Activated CD4-positive, CD25-positive, alpha-beta regulatory T cell (primary cell): Measurements from ENCODE around the gene PAK5.

Source experiments
- DNase-seq, 4 experiments: peaks; one replicate each; lab custom pipeline; 2025; lab: John Stamatoyannopoulos, UW

PAK5 gene

GRCh38 chr20:9838378-9839295 is at the start of gene PAK5:
Gene PAK5 (minus strand): TSS chr20:9839076. CDS start chr20:9644328, 194,748 bp downstream.
- DNase-seq: no peak

DNA sequence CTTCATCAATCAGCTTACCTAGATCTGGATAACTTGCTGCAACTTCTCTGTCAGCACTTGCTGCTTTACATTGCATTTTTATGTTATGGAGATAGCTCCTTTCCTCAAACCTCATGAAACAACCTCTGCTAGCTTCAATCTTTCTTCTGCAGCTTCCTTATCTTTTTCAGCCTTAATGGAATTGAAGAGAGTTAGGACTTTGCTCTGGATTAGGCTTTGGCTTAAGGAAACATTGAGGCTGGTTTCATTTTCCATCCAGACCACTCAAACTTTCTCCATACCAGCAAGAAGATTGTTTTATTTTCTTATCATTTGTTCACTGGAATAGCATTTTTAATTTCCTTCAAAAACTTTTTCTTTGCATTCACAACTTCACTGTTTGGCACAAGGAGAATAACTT is 48.8 kb upstream of the PAK5 start:
- no peak for DNase-seq

DNA sequence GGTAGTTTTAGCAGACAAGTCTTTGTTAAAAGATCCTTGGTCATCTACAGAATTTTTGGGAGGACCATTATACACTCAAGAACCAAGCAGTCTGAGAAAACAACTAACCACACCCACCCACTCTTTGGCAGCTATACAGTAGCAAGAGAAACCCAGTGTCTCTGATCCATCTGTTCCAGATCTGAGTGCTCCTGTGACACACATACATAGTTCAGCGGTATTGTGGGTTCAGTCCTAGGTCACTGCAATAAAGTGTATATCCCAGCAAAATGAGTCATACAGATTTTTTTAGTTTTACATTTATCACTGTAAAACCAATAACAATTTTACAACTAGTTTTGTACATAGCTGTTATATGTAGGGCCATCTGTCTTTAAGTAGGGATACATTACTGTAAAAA is 47.4 kb upstream of the PAK5 start:
- no peak for DNase-seq

GRCh38 chr20:9884666-9885065 is 45.8 kb upstream of the PAK5 start:
- no peak for DNase-seq

GRCh38 chr20:9884061-9884460 is 45.2 kb upstream of the PAK5 start:
- DNase-seq: no peak

DNA sequence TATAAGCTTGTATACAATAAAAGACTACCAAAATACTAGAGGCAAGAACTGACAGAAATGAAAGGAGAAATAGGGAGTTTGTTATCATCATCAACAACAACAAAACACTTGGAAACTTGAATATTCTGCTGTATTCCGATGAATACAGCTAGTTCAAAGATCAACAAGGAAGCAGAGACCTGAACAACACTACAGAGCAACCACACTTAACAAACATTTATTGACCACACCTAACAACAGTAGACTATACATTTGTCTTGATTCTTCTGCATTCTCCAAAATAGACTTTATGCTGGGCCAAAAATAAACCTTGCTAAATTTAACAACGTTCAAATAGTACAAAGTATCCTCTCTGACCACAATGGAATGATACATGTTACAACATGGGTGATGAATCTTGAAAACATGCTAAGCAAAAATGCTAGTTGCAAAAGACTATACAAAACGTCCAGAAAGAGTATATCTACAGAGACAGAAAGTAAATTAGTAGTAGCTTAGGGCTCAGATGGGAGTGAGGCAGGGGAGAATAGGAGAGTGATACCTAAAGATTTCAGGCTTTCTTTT is 39.1 kb upstream of the PAK5 start:
- DNase-seq: no peak

DNA sequence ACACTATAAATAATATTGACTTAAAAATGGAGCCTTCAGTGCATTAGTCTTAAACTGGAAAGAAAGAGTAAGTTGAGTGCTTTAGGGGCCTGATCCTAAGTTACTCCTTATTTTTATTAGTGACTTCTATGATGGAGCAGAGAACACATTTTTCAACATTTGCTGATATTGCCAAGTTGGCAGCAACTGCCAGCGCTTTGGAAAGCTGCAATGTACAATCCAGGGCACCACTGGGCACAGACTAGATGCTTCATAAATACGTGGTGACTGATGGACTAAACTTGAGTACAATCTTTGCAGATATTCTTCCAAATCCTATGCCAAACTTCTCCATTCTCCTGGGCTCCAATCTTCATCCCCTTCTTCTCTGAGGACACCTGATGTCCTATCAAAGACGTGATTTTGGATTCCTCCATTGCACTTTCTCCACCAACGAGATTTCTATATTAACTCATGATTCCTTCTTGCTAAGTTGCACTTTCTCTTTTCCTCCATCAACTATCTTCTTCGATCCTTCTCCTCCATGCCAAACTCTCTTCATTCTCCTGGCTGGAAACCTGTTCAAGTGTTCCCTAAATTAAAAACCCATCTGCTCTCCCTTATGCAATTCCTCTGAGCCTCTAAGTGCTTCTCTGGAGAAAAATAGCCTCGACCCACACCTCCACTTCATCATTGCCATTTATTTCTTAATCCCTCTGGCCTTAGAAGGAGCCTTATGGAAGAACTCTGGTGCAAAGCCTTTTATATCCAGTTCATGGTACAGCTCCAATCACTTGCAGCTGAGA is 28.5 kb upstream of the PAK5 start:
- no peak for DNase-seq

GRCh38 chr20:9852566-9852965 is 13.7 kb upstream of the PAK5 start:
- DNase-seq: no peak

- DNase-seq: no peak
Observed at GRCh38 chr20:9839626-9840025, 750 bp upstream of the PAK5 start.

- DNase-seq: no peak
Observed at GRCh38 chr20:9838035-9838377, 870 bp downstream of the PAK5 start.

- DNase-seq: no peak
Observed at GRCh38 chr20:9837634-9838033, 1.2 kb downstream of the PAK5 start.

DNA sequence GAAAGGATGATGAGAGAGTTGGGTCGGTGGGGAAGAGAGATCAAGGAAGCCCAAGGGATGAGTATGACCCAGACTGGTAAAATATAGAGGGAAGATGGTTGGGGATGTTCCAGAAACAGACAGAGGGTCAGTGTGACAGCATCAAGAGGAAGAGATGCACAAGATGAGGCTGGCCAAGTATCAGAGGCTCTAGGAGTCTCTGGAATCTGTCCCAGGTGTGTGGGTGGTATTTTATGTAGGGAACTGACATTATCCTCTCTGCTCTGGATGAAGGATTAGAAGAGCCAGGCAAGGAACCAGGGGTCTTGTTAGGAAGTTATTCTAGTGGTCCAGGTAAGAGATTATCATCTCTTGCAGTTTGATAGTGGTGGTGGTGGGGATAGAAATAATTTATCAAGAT is 3.6 kb downstream of the PAK5 start:
- DNase-seq: no peak

DNA sequence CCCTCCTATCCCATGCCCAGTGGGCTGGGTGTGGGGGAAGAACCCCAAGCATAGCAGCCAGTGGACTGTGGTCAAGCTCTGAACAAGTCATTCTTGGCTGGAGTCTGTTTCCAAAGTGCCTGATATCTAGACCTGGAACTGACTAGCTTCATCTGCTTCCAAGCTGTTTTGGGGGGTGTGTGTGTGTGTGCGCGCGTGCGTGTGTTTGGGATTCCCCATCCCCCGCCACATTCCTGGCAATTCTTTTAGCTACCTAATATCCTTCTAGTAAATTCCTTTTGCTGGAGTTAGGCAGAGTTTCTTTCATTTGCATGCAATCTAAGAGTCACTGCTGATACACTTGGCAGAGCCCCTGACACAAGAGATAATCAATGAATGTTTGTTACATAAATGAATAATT is 7.8 kb downstream of the PAK5 start:
- no peak for DNase-seq

- DNase-seq: no peak
Observed at GRCh38 chr20:9829835-9830234, 9.0 kb downstream of the PAK5 start.

DNA sequence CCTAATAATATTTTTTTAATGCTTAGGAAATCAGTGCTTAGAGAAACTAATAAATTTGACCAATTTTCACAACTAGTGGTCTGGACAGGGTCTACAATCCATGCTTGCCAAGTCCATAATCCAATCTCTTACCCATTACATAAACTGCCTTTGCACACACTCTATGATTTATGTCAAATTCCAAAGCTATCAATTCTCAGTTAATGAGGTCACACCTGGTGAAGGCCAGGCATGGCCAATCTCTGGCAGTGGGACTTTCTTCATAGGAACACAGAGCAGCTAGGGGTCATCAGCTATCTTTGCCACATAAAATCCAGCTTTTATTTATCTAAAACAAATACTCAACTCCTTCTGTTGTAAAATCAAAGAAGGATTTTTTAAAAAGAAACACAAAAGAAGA is 21.2 kb downstream of the PAK5 start:
- DNase-seq: no peak

DNA sequence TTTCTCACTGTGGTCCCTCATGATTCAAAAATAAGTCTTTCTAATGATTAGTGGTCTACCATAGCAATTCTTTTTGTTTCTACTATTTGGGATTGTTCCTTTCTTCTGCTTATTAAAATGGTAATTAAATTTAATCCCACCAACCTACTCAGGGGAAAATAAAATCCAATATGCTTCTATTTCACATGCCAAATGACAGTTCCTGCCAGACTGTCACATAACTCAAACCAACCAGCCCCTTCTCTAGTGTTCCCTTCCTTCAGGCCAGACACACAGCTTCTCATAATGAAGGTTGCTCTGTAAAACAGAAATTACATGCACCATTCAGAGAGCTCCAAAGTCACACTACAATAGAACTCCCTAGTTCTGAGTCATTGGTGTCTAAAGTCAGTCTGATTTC is 23.2 kb downstream of the PAK5 start:
- no peak for DNase-seq

DNA sequence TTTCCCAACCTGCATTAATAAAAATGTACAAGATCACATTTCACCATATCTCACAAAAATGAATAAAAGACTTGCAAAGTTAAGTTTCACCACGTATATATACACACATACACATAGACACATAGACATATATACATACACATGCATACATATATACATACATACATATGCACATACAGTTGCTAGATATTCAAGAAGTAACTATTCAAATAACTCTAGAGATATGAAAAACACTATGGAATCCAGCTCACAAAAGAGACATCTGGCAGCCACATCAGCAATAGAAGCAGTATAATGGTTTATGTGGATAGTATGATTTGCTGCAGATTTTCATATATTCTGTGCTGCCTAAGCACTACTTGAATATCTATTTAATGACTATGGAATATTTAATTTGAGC is 28.1 kb downstream of the PAK5 start:
- DNase-seq: no peak

- DNase-seq: no peak
Observed at GRCh38 chr20:9809271-9809670, 29.6 kb downstream of the PAK5 start.

GRCh38 chr20:9808166-9808565 is 30.7 kb downstream of the PAK5 start:
- no peak for DNase-seq

DNA sequence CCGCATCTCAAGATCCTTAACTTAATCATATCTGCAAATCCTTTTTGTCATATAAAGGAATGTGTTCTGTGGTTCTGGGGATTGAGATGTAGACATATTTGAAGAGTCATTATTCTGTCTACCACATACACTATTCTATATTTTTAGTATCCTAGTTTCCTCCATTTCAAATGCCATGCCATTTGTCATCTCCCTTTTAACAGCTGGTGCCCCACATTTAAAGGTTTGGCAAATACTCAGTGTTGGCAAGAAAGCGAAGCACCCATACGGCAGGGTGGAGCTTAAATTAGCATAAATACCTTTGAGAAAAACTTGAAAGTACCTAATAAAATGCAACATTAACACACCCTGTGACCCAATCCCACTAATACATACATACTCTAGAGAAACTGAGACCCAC is 31.7 kb downstream of the PAK5 start:
- DNase-seq: no peak

DNA sequence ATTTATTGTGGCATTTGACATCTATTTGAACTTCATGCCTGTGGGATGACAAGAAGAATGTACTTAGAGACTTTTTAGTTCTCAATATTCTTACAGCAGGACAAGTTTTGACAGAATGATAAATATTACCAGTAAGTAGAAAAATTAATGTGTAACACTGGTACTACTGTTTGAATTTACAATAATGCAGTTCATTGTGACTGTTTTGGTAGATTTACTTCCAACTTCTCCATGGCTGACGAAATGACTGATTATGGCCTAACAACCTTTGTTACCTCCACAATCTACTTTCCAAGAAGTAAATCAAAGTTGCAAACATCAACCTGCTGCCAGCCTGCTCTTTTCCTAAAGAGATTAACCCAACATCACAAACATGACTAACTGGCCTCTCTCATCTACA is 38.5 kb downstream of the PAK5 start:
- no peak for DNase-seq

DNA sequence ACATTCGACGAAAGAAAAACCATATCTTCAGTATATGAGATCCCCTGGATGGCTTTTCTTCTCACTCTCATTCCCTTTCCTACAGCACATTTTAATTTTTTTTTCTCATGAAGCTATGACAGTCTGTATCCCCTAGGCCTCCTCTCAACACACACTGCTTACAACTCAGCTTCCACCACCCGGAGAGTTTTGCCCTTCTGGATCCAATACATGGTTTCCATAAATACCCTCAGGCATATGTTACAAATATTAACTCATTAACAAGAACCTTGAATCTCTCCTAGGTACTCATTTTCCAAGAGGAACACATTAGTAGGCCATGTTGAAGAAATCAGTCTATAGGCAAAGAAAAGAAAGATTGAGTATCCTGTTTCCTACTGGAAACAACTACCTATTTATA is 44.0 kb downstream of the PAK5 start:
- no peak for DNase-seq

- no peak for DNase-seq
Observed at GRCh38 chr20:9792674-9793073, 46.2 kb downstream of the PAK5 start.
